ENCODE data around the gene PCDHGA1. TPM values are rescaled to one million over a fixed set of nuclear protein-coding genes. Genes with fewer than 3 reads are reported as not detected.
A peak's percentile ranks its signal among the peaks of the same experiment; 100 is the strongest.

The PCDHGA1 gene
- total and polyA plus RNA-seq, 9 of the 15 experiments (the other 6 are each of a cell fraction or from before 2014, with no cell fraction given), result 0.05 to 0.26 (median 0.18) TPM; not detected in 2

DNA sequence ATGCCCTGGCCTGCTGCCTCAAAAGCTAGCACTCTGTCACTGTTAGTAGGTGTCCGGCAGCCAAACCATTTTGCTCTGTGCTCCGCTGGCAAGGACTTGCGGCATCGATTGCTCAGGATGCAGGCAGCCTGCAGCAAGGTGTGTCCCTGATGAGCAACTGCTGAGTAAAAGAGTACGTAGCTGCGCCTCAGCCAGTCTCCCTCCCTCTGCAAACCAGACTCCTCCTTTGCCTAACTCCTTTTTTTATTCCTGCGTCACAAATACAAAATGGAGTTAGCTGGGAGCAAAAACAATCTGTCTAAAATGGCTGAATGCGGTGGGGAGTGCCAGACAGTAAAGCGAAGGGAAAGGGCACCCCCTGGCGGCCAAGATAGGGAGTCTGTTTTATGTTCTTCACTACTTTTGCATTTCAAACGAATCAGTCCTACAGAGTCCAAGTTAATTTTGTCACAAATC, 227.4 kb downstream of the PCDHGA1 start (continued):
- TF ChIP-seq ZNF175 (CRISPR knock-in tag; IDR thresholded peaks at IDR 0.05; ENCODE audit: low read depth), result peak; percentile 48; the same call in 1 of the 2 replicates
- TF ChIP-seq ZC3H11A (IDR thresholded peaks at IDR 0.05; ENCODE audit: low read depth, low read length), result peak; percentile 98
- no peak for TF ChIP-seq ATF1 (CRISPR knock-in tag; IDR thresholded peaks at IDR 0.05)
- TF ChIP-seq ATF1 (tag; IDR thresholded peaks at IDR 0.05), result peak; percentile 27; the same call in 1 of the 2 replicates
- TF ChIP-seq SMC3 (conservative IDR thresholded peaks at IDR 0.05; ENCODE audit: insufficient read depth, low read depth, low read length), result peak; percentile 76
- peak; percentile 81 to 98 (median 97) for TF ChIP-seq YY1 (IDR thresholded peaks at IDR 0.05; ENCODE audit: borderline replicate concordance in 1 of 3, control insufficient read depth in 1 of 3, extremely low read depth in 1 of 3, insufficient read depth in 3 of 3, insufficient read length in 1 of 3, insufficient replicate concordance in 2 of 3, low read depth in 1 of 3, low read length in 2 of 3)
- TF ChIP-seq DMBX1 (CRISPR knock-in tag; IDR thresholded peaks at IDR 0.05; ENCODE audit: borderline replicate concordance), result no peak
- TF ChIP-seq TBP (optimal IDR thresholded peaks at IDR 0.05; ENCODE audit: low read depth, low read length), result no peak
- TF ChIP-seq, protein P1, sequence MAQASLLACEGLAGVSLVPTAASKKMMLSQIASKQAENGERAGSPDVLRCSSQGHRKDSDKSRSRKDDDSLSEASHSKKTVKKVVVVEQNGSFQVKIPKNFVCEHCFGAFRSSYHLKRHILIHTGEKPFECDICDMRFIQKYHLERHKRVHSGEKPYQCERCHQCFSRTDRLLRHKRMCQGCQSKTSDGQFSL (CRISPR knock-in tag; IDR thresholded peaks at IDR 0.05), result no peak
- TF ChIP-seq, protein P1 (tag; IDR thresholded peaks at IDR 0.05), result peak in 1 of 2 experiments; percentile 45; a peak in 1 of 4 replicates
- TF ChIP-seq XRCC5 (IDR thresholded peaks at IDR 0.05; ENCODE audit: low read depth, low read length), result peak; percentile 82
- TF ChIP-seq ZNF408 (CRISPR knock-in tag; IDR thresholded peaks at IDR 0.05; ENCODE audit: low read depth), result no peak
- peak; percentile 79 for TF ChIP-seq CTCFL (IDR thresholded peaks at IDR 0.05; ENCODE audit: borderline replicate concordance, insufficient read depth, low read depth, low read length, poor library complexity, severe bottlenecking)
- peak; percentile 75 for TF ChIP-seq ZBTB17 (CRISPR knock-in tag; IDR thresholded peaks at IDR 0.05)
- 0 out of 2 replicates have a peak, but pooled peaks have one; percentile 9 for TF ChIP-seq ETV1 (tag; conservative IDR thresholded peaks at IDR 0.05; ENCODE audit: low read depth)
- TF ChIP-seq MLLT1 (IDR thresholded peaks at IDR 0.05), result peak in 1 of 2 experiments; percentile 65; a peak in 1 of 4 replicates
- no peak for TF ChIP-seq E2F1 (CRISPR knock-in tag; IDR thresholded peaks at IDR 0.05)
- TF ChIP-seq BCL6 (CRISPR knock-in tag; IDR thresholded peaks at IDR 0.05), result peak; percentile 16; the same call in 1 of the 2 replicates
- TF ChIP-seq ATF7 (IDR thresholded peaks at IDR 0.05), result peak; percentile 19; the same call in 1 of the 2 replicates
- no peak for TF ChIP-seq SIN3A (IDR thresholded peaks at IDR 0.05; ENCODE audit: borderline replicate concordance in 2 of 2, control insufficient read depth in 1 of 2, low read depth in 2 of 2, low read length in 2 of 2)

All from K562 (cell line).